Measurements from ENCODE around the gene RRAGD.

DNA sequence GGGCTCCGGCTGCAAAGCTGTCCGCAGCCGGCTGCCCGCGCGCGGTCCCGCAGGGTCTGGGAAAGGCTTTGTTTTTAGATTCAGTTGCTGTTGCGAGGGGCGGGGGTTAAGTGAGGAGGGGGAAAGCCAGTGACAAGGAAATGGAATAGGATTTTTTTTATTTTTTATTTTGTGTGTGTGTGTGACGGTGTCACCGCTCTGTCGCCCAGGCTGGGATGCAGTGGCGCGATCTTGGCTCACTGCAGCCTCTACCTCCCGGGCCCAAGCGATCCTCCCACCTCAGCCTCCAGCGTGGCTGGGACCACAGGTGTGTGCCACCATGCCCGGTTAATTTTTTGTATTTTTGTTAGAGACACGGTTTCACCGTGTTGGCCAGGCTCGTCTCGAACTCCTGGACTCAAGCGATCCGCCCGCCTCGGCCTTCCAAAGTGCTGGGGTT lies 58.9 kb downstream of the RRAGD start:
- TF ChIP-seq, protein P1, sequence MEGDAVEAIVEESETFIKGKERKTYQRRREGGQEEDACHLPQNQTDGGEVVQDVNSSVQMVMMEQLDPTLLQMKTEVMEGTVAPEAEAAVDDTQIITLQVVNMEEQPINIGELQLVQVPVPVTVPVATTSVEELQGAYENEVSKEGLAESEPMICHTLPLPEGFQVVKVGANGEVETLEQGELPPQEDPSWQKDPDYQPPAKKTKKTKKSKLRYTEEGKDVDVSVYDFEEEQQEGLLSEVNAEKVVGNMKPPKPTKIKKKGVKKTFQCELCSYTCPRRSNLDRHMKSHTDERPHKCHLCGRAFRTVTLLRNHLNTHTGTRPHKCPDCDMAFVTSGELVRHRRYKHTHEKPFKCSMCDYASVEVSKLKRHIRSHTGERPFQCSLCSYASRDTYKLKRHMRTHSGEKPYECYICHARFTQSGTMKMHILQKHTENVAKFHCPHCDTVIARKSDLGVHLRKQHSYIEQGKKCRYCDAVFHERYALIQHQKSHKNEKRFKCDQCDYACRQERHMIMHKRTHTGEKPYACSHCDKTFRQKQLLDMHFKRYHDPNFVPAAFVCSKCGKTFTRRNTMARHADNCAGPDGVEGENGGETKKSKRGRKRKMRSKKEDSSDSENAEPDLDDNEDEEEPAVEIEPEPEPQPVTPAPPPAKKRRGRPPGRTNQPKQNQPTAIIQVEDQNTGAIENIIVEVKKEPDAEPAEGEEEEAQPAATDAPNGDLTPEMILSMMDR (conservative IDR thresholded peaks at IDR 0.05; ENCODE audit: low read depth in 2 of 2) = no peak
- TF ChIP-seq EZH2 (IDR thresholded peaks at IDR 0.05; ENCODE audit: low read depth, unreplicated experiment) (no peak), ZNF331 (CRISPR knock-in tag; IDR thresholded peaks at IDR 0.05; ENCODE audit: low read depth) (no peak), STAT1 (IDR thresholded peaks at IDR 0.05; ENCODE audit: unreplicated experiment) (no peak), EZH2phosphoT487 (IDR thresholded peaks at IDR 0.05; ENCODE audit: unreplicated experiment) (no peak), POLR2AphosphoS5 (IDR thresholded peaks at IDR 0.05; ENCODE audit: low read depth) (no peak), REST (IDR thresholded peaks at IDR 0.05; ENCODE audit: unreplicated experiment) (no peak), ZNF114 (CRISPR knock-in tag; IDR thresholded peaks at IDR 0.05) (no peak), CREB1 (CRISPR knock-in tag; IDR thresholded peaks at IDR 0.05; ENCODE audit: low read depth) (no peak), NANOG (IDR thresholded peaks at IDR 0.05; ENCODE audit: borderline replicate concordance) (no peak), JUNB (IDR thresholded peaks at IDR 0.05; ENCODE audit: unreplicated experiment) (no peak)
- TF ChIP-seq, protein P2, sequence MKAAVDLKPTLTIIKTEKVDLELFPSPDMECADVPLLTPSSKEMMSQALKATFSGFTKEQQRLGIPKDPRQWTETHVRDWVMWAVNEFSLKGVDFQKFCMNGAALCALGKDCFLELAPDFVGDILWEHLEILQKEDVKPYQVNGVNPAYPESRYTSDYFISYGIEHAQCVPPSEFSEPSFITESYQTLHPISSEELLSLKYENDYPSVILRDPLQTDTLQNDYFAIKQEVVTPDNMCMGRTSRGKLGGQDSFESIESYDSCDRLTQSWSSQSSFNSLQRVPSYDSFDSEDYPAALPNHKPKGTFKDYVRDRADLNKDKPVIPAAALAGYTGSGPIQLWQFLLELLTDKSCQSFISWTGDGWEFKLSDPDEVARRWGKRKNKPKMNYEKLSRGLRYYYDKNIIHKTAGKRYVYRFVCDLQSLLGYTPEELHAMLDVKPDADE (IDR thresholded peaks at IDR 0.05) = no peak
